HUES48 (cell line): ENCODE measurements around the gene PRXL2B.
"Not testable (repeated sequence)": the region's sequence is repeated elsewhere in the genome, so short reads cannot be mapped to it uniquely, and the experiment has no call there.

Experiments used
- H3K27ac ChIP-seq: one replicate; pipeline ENCODE4 v1.7.0; 2013; ENCODE audit warnings: low read depth, low read length, inconsistent platforms
- H3K27me3 ChIP-seq: 2 replicates; pipeline ENCODE4 v1.6.1; 2013; ENCODE audit warnings: mild to moderate bottlenecking, low read length; ENCODE audit not compliant: control insufficient read depth, insufficient read depth
- H3K36me3 ChIP-seq: 2 replicates; pipeline ENCODE4 v1.6.1; 2013; ENCODE audit warnings: low read length; ENCODE audit not compliant: control insufficient read depth, insufficient read depth
- H3K4me1 ChIP-seq: 2 replicates; pipeline ENCODE4 v1.6.1; 2013; ENCODE audit warnings: mild to moderate bottlenecking, low read length; ENCODE audit not compliant: control insufficient read depth, insufficient read depth
- H3K4me3 ChIP-seq: 2 replicates; pipeline ENCODE4 v1.5.1; 2013; ENCODE audit warnings: mild to moderate bottlenecking, low read depth, low read length
- H3K9ac ChIP-seq: 2 replicates; pipeline ENCODE4 v1.6.1; 2013; ENCODE audit warnings: mild to moderate bottlenecking, low read depth, low read length, moderate library complexity
- H3K9me3 ChIP-seq: 2 replicates; pipeline ENCODE4 v1.6.1; 2013; ENCODE audit warnings: low read length; ENCODE audit not compliant: control insufficient read depth, insufficient read depth

Gene PRXL2B

GRCh38 chr1:2568187-2568816, 18.3 kb upstream of the PRXL2B start:
- H3K9me3 ChIP-seq, H3K4me3 ChIP-seq, H3K9ac ChIP-seq, H3K27ac ChIP-seq, H3K36me3 ChIP-seq, H3K27me3 ChIP-seq, H3K4me1 ChIP-seq: not testable (repeated sequence)

- Histone ChIP-seq H3K36me3 (no peaks in the 10 kb centered on the region), H3K9me3 (0 out of 2 replicates have a peak, but pooled peaks cover 3% of the 10 kb centered on the region), H3K27ac (no peak overlapping the region), H3K4me3 (no peak overlapping the region), H3K4me1 (peaks cover 4% of the 10 kb centered on the region; the same call in 1 of the 2 replicates), H3K9ac (no peak overlapping the region), H3K27me3 (no peaks in the 10 kb centered on the region)
Observed at GRCh38 chr1:2569060-2569459, 17.5 kb upstream of the PRXL2B start.

- not testable (repeated sequence) for H3K36me3 ChIP-seq, H3K9ac ChIP-seq, H3K4me1 ChIP-seq, H3K9me3 ChIP-seq, H3K27ac ChIP-seq, H3K4me3 ChIP-seq, H3K27me3 ChIP-seq
Observed at GRCh38 chr1:2569703-2570102, 16.9 kb upstream of the PRXL2B start.

GRCh38 chr1:2570332-2570731, 16.2 kb upstream of the PRXL2B start:
- Histone ChIP-seq H3K9ac (no peak overlapping the region), H3K36me3 (no peaks in the 10 kb centered on the region), H3K27me3 (no peaks in the 10 kb centered on the region), H3K9me3 (0 out of 2 replicates have a peak, but pooled peaks cover 3% of the 10 kb centered on the region), H3K27ac (no peak overlapping the region), H3K4me3 (no peak overlapping the region), H3K4me1 (peaks cover 4% of the 10 kb centered on the region; the same call in 1 of the 2 replicates)

GRCh38 chr1:2571348-2571747, 15.2 kb upstream of the PRXL2B start:
- H3K27ac ChIP-seq, result no peak overlapping the region
- H3K4me1 ChIP-seq, result peaks cover 4% of the 10 kb centered on the region; the same call in 1 of the 2 replicates
- H3K36me3 ChIP-seq, result no peaks in the 10 kb centered on the region
- no peak overlapping the region for H3K9ac ChIP-seq
- 0 out of 2 replicates have a peak, but pooled peaks cover 3% of the 10 kb centered on the region for H3K9me3 ChIP-seq
- H3K4me3 ChIP-seq, result no peak overlapping the region
- H3K27me3 ChIP-seq, result no peaks in the 10 kb centered on the region

GRCh38 chr1:2573250-2573920, 13.2 kb upstream of the PRXL2B start:
- H3K9ac ChIP-seq, result no peak overlapping the region
- H3K27me3 ChIP-seq, result no peaks in the 10 kb centered on the region
- H3K36me3 ChIP-seq, result no peaks in the 10 kb centered on the region
- 0 out of 2 replicates have a peak, but pooled peaks cover 3% of the 10 kb centered on the region for H3K9me3 ChIP-seq
- peaks cover 4% of the 10 kb centered on the region; the same call in 1 of the 2 replicates for H3K4me1 ChIP-seq
- H3K4me3 ChIP-seq, result no peak overlapping the region
- H3K27ac ChIP-seq, result no peak overlapping the region

- Histone ChIP-seq H3K9ac (no peak overlapping the region), H3K9me3 (0 out of 2 replicates have a peak, but pooled peaks cover 3% of the 10 kb centered on the region), H3K4me1 (peaks cover 4% of the 10 kb centered on the region; the same call in 1 of the 2 replicates), H3K36me3 (no peaks in the 10 kb centered on the region), H3K27me3 (no peaks in the 10 kb centered on the region), H3K4me3 (no peak overlapping the region), H3K27ac (no peak overlapping the region)
Observed at GRCh38 chr1:2574350-2574749, 12.2 kb upstream of the PRXL2B start.

- H3K9me3 ChIP-seq, result 0 out of 2 replicates have a peak, but pooled peaks cover 3% of the 10 kb centered on the region
- H3K4me3 ChIP-seq, result no peak overlapping the region
- no peaks in the 10 kb centered on the region for H3K27me3 ChIP-seq
- H3K27ac ChIP-seq, result no peak overlapping the region
- no peaks in the 10 kb centered on the region for H3K36me3 ChIP-seq
- H3K4me1 ChIP-seq, result peaks cover 4% of the 10 kb centered on the region; the same call in 1 of the 2 replicates
- no peak overlapping the region for H3K9ac ChIP-seq
Observed at GRCh38 chr1:2575801-2576663, 10.5 kb upstream of the PRXL2B start.

- H3K4me1 ChIP-seq, result not testable (repeated sequence)
Observed at GRCh38 chr1:2577565-2578075, 9.0 kb upstream of the PRXL2B start.

GRCh38 chr1:2578758-2579118, 7.8 kb upstream of the PRXL2B start:
- no peaks in the 10 kb centered on the region for H3K36me3 ChIP-seq
- H3K4me1 ChIP-seq, result 0 out of 2 replicates have a peak, but pooled peaks cover 2% of the 10 kb centered on the region
- H3K4me3 ChIP-seq, result no peak overlapping the region
- no peak overlapping the region for H3K27ac ChIP-seq
- no peak overlapping the region for H3K9ac ChIP-seq
- no peaks in the 10 kb centered on the region for H3K27me3 ChIP-seq
- 0 out of 2 replicates have a peak, but pooled peaks cover under 1% of the 10 kb centered on the region for H3K9me3 ChIP-seq

More at GRCh38 chr1:2577565-2578075, 9.0 kb upstream of the PRXL2B start:
- not testable (repeated sequence) for H3K36me3 ChIP-seq, H3K9ac ChIP-seq, H3K27me3 ChIP-seq, H3K4me3 ChIP-seq, H3K9me3 ChIP-seq, H3K27ac ChIP-seq
